ENCODE results near the gene GPR83.
"Not testable (repeated sequence)": the region's sequence is repeated elsewhere in the genome, so short reads cannot be mapped to it uniquely, and the experiment has no call there.

GPR83 gene

GRCh38 chr11:94400839-94401772 is at the start of gene GPR83:
GPR83 (minus strand) TSS chr11:94401419; CDS start chr11:94401247, 172 bp downstream.
- peak; percentile 48 for DNase-seq

GRCh38 chr11:94450048-94450447 is 48.8 kb upstream of the GPR83 start:
- no peak for DNase-seq

DNA sequence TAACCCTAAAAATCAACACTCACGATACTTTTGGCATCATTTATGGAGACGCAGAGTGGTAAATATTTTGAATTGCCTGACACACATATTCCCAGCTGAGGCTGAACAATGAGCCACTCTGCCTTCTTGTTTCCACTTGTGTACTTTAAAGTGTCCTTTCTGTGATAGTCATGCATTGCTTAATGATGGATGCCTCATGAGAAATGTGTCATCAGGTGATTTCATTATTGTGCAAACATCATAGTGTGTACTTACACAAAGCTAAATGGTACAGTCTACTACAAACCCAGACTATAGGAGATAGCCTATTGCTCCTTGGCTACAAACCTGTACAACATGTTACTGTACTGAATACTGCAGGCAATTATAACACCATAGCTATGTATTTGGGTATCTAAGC is 48.2 kb upstream of the GPR83 start:
- DNase-seq: no peak

DNA sequence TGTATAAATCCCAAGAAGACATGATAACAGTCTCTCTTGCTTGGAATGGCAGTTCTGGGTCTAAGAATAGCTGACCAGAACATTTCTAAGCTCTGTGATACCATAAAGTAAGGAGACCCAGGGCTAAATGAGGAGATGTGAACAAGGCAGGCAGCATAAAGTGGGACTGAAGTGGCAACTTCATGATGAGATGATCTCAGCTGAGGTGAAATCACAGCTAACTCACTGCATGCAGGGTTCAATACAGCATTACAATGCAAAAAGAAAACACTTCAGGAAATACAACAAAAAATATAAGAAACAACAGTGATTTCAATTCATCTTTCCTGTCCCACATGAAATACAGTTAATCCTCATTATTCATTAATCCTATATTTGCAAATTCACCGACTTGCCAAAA is 47.8 kb upstream of the GPR83 start:
- no peak for DNase-seq

GRCh38 chr11:94447149-94447548 is 45.9 kb upstream of the GPR83 start:
- no peak for DNase-seq

DNA sequence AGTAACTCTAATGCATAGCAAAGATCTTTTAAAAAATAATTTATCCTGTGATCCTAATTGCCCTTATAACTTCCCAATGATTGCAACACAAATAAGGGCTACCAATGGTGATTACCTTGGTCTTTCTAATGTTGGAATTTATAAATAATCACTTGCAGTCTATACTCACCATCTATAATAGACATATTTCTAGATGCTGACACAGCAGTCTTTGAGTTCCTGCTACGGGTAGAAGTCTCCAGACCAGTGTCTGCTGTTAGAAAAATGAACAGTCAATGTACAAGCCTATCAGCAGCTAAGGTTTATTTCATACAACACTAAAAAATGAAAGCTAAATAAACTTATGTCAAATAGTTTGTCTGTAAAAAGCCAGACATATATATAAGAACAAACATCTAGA is 44.4 kb upstream of the GPR83 start:
- no peak for DNase-seq

- DNase-seq: no peak
These were observed 31.8 kb upstream of the GPR83 start for GRCh38 chr11:94433049-94433448.

DNA sequence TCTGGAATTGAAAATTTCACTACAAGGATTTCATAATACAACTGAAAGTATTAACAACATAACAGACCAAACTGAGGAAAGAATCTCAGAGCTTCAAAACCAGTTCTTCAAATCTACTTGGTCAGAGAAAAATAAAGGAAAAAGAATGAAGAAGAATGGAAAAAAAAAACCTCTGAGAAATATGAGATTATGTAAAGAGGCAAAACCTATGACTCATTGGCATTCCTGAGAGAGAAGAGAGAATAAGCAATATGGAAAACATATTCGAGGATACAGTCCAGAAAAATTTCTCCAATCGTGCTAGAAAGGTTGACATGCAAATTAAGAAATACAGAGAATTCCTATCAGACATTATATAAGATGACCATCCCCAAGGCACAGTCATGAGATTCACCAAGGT is 23.4 kb upstream of the GPR83 start:
- DNase-seq: no peak

DNA sequence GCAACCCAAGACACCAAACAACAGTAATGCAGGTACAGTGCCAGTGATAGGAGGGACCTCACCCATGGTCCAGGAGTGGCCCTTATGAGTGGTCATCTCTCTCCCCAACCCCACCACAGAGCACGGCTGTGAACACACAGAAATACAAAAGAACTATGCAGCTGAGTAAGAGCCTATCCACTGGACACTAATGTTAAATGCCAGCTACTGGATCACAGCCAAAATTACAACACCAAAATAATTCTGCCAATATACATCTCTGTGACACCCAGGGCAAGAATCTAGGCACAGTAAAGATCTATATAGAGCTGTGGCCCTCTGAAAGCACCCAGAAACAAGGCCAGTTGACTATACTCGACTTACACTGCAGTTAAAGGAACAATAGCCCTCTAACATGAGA is 22.8 kb upstream of the GPR83 start:
- no peak for DNase-seq

DNA sequence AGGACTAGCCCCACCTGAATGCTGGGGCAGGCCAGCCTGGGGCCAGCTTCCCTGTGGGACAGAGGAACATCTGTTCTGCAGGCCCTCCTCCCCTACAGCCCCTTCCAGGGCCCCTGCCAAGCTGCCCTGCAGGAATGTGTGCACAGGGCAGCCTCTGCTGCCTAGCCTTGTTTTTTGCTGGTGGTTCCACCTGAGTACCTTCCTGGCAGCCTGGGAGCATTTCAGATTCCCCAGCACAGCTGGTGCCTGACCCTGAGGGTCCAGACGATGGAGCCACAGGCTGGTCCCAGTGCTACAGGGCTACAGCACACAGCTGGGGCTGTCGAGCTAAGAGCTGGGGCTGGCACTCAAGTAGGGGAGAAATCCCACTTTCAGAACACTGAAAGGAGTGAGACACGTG is 22.3 kb upstream of the GPR83 start:
- no peak for DNase-seq

DNA sequence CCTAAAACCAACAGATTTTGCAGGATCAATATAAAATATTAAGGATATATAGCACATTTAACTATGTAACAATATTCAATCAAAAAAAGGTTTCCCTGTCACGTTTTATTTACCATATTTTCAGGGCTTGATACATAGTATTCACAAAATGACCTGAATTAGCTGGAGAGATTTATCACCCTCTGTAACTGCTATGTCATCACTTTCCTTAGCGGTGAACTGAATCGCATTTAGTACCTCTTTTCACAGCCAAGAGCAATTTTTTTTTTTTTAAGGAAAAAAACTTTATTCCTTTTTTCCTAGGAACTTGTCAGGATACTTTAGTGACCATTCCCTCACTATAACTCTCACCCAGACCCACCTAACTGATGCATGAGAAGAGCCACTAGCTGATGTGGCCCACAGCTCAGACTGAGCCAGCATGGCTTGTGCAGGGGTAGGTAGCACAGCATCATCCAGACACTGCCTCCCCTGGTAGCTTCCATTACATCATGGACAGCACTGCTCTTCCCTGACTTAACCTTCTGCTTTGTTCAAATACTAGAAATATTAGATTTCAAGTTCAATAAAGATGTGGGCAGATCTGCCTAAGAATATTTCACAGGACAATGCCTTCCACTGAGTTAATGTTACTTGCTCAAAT is 17.0 kb upstream of the GPR83 start:
- no peak for DNase-seq

DNA sequence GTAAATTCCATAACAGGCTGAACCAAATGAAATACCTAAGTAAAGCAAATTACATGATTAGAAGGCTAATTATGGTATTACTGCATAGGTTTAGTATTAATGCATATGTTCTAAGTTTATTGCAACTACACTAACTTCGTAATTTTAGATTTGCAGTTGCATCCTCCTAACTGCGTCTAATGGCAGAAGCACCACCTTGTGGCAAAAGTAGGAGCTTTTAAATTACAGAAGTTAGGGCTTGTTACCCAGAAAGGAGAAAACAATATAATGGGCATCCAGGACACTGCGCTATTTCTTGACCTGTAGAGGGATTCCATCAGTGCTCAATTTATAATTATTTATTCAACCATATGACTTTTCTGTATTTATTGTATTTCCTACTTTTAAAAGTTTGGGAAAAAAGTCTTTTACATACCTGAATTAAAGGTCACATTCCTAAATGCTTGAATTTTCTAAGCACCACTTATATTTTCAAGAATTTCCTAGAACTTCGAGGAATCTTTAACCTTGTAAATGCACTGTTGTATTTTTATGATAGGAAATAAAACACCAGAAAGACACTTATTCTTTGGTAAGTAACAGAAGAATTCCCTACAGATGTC is 16.3 kb upstream of the GPR83 start:
- peak; percentile 59 for DNase-seq

GRCh38 chr11:94405062-94405833 is 4.0 kb upstream of the GPR83 start:
- no peak for DNase-seq

DNA sequence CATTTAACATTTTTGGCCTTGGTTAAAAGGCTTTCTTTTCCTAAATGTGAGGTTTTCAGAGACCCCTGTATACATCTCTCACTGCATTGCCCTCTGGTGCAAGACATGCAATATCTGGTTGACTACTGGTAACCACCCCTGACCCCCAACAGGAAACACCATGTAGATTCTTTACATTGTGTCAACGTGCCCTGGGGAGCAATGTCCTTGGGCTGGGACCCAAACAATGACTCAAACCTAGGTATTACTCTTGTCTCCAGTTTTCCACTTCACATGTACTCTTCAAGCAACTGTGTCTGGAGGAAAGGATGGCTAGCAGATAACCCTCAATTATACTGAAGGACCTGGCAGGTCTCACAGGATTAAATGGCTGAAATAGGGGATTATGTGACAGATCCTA is 1.1 kb upstream of the GPR83 start:
- DNase-seq: no peak

- DNase-seq: no peak
These were observed 600 bp upstream of the GPR83 start for GRCh38 chr11:94401773-94402265.

DNA sequence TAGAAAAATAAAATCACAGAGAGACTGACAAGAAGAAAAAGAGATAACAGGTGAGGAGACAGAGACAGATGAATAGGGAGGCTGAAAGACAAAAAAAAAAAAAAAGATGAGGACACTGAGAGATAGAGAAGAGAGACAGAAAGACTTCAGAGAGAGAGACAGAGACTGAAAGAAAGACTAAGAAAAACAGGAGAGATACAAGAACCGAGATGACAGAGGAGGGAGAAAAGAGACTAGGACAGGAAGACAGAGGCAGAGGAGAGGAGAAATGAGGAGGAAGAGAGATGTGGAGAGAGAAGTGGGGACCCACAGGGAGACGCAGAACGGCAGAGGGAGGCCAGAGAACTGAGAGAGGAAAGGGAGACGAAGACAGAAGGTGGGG is 771 bp downstream of the GPR83 start:
- no peak for DNase-seq

DNA sequence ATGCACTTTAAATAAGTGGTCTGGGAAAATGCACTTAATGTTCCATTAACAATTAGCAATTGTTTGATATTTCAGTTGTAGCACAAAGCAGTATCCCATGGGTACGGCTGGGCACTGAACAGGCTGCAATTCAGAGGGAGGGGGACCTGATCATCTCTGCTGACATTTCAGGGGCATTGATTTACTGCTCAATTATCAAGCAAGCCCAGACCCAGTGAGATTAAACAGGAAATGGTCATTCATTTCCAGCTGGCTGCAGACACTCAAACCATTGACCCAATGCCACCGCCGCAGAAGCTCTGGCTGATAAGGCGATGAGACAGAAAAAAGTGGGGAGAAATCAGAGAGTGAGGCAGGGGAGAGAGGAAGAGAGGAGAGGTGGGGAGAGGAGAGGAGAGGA is 1.2 kb downstream of the GPR83 start:
- DNase-seq: no peak

- no peak for DNase-seq
These were observed 3.1 kb downstream of the GPR83 start for GRCh38 chr11:94398101-94398500.

DNA sequence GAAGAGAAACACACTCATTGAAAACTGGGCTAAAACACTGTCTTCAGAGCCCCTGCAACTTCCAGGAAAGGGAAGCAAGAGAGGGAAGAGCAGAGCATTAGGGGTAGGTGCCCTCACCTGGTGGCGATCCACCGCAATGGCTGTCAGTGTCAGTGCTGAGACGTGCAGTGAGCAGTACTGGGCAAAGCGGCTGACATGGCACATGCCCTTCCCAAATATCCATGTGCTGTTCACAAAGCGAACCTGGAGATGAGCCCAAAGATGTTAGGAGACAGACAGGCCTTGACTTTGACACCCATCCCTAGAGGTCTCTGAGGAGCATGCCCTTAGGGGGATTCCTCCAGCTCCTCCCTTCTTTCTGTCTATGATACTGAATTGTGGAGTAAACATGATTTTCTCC is 4.9 kb downstream of the GPR83 start:
- no peak for DNase-seq

- not testable (repeated sequence) for DNase-seq
These were observed 9.3 kb downstream of the GPR83 start for GRCh38 chr11:94391937-94392336.

- no peak for DNase-seq
These were observed 21.6 kb downstream of the GPR83 start for GRCh38 chr11:94379613-94380012.

DNA sequence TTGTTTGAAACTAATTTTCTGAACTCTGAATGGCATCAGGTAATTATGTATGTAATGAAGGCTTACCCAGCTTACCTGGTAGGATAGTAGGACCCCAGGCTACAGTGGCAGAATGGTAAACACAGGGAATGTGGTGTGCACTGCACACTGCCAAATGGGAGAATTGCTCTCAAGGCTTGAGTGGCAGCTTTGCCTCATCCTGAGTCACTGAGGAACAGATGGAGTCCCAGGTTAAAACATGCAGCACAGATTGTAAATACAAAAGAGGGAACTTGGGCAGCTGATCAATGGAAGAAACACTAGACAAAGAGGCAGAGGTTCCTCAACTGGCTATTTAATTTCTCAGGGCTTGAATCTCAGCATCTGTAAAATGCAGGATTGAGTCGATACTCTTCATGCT is 24.4 kb downstream of the GPR83 start:
- DNase-seq: no peak

DNA sequence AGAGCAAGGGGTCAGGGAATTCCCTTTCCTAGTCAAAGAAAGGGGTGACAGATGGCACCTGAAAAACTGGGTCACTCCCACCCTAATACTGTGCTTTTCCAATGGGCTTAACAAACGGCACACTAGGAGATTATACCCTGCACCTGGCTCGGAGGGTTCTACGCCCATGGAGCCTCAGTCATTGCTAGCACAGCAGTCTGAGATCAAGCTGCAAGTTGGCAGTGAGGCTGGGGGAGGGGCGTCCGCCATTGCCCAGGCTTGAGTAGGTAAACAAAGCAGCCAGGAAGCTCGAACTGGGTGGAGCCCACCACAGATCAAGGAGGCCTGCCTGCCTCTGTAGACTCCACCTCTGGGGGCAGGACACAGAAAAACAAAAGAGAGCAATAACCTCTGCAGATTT is 30.6 kb downstream of the GPR83 start:
- not testable (repeated sequence) for DNase-seq

All from hematopoietic multipotent progenitor cell treated with erythropoietin and hydrocortisone succinate and interleukin-3 and kit ligand, for 6 days (in vitro differentiated cells).